Type B pancreatic cell (in vitro differentiated cells): ENCODE data around the gene SOBP. TPM values are rescaled to one million over a fixed set of nuclear protein-coding genes. Genes with fewer than 3 reads are reported as not detected.

Experiments
- DNase-seq: peaks from one replicate; pipeline ENCODE4 v3.0.0; 2021; ENCODE audit warnings: mixed read lengths; ENCODE audit not compliant: unreplicated experiment; ENCODE audit errors: extremely low spot score
- H3K27ac Mint-ChIP-seq: 2 replicates; pipeline ENCODE4 v1.8.0; 2021; ENCODE audit warnings: mild to moderate bottlenecking, mixed read lengths
- H3K27me3 Mint-ChIP-seq: 2 replicates; pipeline ENCODE4 v1.8.0; 2021; ENCODE audit warnings: mixed read lengths
- H3K36me3 Mint-ChIP-seq: 2 replicates; pipeline ENCODE4 v1.8.0; 2021; ENCODE audit warnings: mixed read lengths
- H3K4me1 Mint-ChIP-seq: one replicate; pipeline ENCODE4 v1.8.0; 2021; ENCODE audit warnings: mixed read lengths; ENCODE audit not compliant: unreplicated experiment
- H3K4me3 Mint-ChIP-seq: 2 replicates; pipeline ENCODE4 v1.8.0; 2021; ENCODE audit warnings: mild to moderate bottlenecking, mixed read lengths
- H3K9me3 Mint-ChIP-seq: 2 replicates; pipeline ENCODE4 v1.8.0; 2021; ENCODE audit warnings: mixed read lengths
- total RNA-seq: library from RNA; stranded (reverse); gene quantifications from 2 replicates; pipeline ENCODE4 v1.2.1, GENCODE V29; 2021; ENCODE audit warnings: low replicate concordance
- TF ChIP-seq, protein P1 (sequence below): fragments of 200-600 bp; sonication (generic); conservative IDR thresholded peaks from 2 replicates; pipeline ENCODE4 v1.5.0; 2021; ENCODE audit warnings: antibody characterized with exemption, mild to moderate bottlenecking

Gene SOBP
- total RNA-seq, 1 donor from 2014 or later, result 19.4 TPM

DNA sequence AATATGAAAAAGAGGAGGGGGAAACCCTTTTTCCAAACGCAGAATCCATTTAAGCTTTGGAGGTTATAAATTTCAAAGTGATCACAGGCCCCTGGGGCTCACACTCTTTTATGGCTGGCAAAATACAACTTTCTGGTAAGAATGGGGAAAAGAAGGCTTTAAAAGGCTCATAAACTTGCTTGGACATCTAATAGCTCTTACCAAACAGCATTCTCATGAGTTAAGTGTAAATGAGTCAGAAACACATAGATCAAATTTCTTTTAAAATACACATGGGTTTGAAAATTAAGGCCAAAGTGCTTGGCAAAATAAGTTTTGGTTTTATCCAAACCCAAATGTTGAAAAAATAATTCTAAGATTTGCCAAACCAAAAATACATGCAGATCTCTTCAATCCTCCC, 154.6 kb downstream of the SOBP start:
- H3K27ac Mint-ChIP-seq, result no peak overlapping the region
- no peak overlapping the region for H3K4me3 Mint-ChIP-seq
- H3K27me3 Mint-ChIP-seq, result peaks cover 7% of the 10 kb centered on the region
- H3K4me1 Mint-ChIP-seq, result peaks cover 41% of the 10 kb centered on the region
- no peak for DNase-seq
- no peaks in the 10 kb centered on the region for H3K9me3 Mint-ChIP-seq
- H3K36me3 Mint-ChIP-seq, result no peaks in the 10 kb centered on the region
- TF ChIP-seq, protein P1, sequence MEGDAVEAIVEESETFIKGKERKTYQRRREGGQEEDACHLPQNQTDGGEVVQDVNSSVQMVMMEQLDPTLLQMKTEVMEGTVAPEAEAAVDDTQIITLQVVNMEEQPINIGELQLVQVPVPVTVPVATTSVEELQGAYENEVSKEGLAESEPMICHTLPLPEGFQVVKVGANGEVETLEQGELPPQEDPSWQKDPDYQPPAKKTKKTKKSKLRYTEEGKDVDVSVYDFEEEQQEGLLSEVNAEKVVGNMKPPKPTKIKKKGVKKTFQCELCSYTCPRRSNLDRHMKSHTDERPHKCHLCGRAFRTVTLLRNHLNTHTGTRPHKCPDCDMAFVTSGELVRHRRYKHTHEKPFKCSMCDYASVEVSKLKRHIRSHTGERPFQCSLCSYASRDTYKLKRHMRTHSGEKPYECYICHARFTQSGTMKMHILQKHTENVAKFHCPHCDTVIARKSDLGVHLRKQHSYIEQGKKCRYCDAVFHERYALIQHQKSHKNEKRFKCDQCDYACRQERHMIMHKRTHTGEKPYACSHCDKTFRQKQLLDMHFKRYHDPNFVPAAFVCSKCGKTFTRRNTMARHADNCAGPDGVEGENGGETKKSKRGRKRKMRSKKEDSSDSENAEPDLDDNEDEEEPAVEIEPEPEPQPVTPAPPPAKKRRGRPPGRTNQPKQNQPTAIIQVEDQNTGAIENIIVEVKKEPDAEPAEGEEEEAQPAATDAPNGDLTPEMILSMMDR, result no peak

DNA sequence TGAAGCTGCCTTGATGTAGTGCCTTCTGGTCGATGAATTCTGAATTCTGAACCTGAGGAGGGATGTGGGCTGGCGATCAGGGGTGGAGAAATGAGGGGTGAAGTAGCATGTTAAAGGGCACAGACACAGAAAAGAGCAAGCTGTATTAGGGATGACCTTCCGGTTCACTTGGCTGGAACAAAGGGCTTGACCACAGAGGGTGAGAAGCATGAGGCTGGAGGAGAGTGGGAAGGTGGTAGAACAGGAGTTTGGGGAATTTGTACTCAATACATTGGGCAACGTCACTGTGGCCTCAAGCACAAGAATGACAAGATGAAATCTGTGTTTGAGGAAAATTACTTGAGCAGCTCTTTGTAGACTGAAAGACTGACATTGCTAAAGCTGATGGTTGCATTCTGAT, 155.8 kb downstream of the SOBP start:
- H3K4me3 Mint-ChIP-seq, result no peak overlapping the region
- H3K36me3 Mint-ChIP-seq, result no peaks in the 10 kb centered on the region
- no peaks in the 10 kb centered on the region for H3K27me3 Mint-ChIP-seq
- DNase-seq, result no peak
- TF ChIP-seq, protein P1, result no peak
- no peak overlapping the region for H3K27ac Mint-ChIP-seq
- H3K4me1 Mint-ChIP-seq, result peaks cover 41% of the 10 kb centered on the region
- H3K9me3 Mint-ChIP-seq, result no peaks in the 10 kb centered on the region

DNA sequence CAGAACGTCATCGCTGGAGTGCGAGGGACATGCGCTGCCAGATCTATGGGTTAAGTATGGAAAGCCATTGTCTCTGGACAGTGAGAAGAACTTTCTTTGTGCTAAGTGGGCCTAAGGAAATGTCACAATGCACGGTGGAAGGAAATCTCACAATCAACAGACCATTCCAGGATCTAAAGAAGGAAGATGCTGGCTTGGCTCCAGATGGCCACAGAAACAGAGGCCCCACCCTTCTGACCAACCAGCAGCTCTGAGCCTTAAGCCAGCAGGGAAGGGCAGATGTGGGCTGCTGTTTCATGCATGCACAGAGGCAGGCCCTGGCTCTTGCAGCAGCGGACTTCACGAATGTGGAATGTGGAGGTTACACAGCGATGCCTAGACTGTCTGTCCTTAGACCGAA, 156.3 kb downstream of the SOBP start:
- Mint-ChIP-seq H3K4me3 (no peak overlapping the region), H3K27me3 (no peaks in the 10 kb centered on the region), H3K9me3 (no peaks in the 10 kb centered on the region), H3K36me3 (peaks cover under 1% of the 10 kb centered on the region), H3K4me1 (peaks cover 40% of the 10 kb centered on the region), H3K27ac (no peak overlapping the region)
- DNase-seq, result no peak
- TF ChIP-seq, protein P1, result no peak

DNA sequence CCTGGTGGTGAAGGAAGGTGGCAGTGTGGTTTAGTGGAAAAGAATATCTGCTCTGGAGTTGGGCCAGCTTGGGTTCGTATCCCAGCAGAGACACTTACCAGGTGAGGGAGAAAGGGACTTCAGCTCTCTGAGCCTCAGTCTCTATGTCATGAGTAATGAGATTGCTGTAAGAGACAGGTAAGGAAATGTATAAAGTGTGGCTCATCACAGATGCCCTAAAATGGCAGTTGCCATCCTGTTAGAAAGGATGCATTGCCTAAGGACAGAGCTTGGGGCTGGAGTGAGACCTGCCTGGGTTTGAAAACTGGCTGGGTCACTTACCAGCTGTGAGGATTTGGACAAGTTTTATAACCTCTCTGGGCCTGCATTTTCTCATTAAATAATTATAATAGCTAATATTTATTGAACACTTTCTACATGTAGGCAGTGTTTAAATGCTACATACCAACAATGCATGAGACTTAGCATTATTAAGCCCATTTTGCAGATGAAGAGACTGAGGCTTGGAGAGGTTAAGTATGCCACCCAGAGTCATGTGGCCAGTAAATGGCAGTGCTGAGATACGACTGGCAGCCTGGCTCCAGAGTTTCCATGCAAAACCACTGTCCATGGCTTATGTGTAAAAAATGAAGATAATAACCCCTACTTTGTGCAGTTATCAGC, 157.0 kb downstream of the SOBP start:
- H3K4me3 Mint-ChIP-seq, result no peak overlapping the region
- no peak for DNase-seq
- TF ChIP-seq, protein P1, result no peak
- H3K27ac Mint-ChIP-seq, result no peak overlapping the region
- H3K9me3 Mint-ChIP-seq, result peaks cover 1% of the 10 kb centered on the region
- no peaks in the 10 kb centered on the region for H3K27me3 Mint-ChIP-seq
- H3K4me1 Mint-ChIP-seq, result peaks cover 32% of the 10 kb centered on the region
- peaks cover 3% of the 10 kb centered on the region for H3K36me3 Mint-ChIP-seq

DNA sequence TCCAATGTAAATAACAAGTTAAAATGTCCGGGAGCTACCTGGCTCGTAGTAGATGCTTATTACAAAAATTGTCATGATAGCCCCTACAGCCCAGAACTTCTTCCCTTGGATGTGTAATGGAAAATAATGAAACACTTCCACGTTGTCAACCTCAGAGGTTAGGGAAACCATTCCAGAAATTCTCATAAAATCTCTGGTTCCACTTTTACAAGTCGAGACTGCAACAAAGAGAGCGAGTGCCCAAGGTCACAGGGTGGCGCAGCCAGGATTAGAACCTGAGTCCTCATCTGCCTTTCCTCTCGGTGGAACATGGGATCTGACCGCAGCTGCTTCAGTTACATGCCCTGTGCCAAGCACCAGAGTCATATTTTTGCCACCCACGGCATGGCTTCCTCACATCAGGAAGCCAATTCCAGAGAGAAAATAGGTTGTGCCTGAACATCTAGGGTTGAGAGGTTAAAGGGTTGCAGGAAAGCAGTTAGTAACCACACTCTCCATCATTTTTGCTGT, 157.6 kb downstream of the SOBP start:
- Mint-ChIP-seq H3K9me3 (peaks cover 7% of the 10 kb centered on the region), H3K27ac (no peak overlapping the region), H3K27me3 (no peaks in the 10 kb centered on the region), H3K36me3 (peaks cover 3% of the 10 kb centered on the region), H3K4me1 (peaks cover 26% of the 10 kb centered on the region), H3K4me3 (no peak overlapping the region)
- DNase-seq, result no peak
- TF ChIP-seq, protein P1, result no peak
